Inferior parietal cortex (tissue), 1 donor: ENCODE data around the gene FAM76A.
A peak's percentile ranks its signal among the peaks of the same experiment; 100 is the strongest.
"Not testable (repeated sequence)": the region's sequence is repeated elsewhere in the genome, so short reads cannot be mapped to it uniquely, and the experiment has no call there.

Experiments used
- DNase-seq: peaks from one replicate; pipeline ENCODE4 v3.0.0-alpha.2; 2016; ENCODE audit errors: extremely low spot score

The FAM76A gene

GRCh38 chr1:27725374-27726172 is at the start of gene FAM76A:
FAM76A (plus strand) TSS chr1:27725961; CDS start chr1:27726081, 120 bp downstream.
- peak; percentile 99 for DNase-seq

GRCh38 chr1:27676410-27676809 is 49.4 kb upstream of the FAM76A start:
- DNase-seq = no peak

- no peak for DNase-seq
These were observed 47.0 kb upstream of the FAM76A start for GRCh38 chr1:27678747-27679146.

GRCh38 chr1:27680225-27680791 is 45.5 kb upstream of the FAM76A start:
- DNase-seq = not testable (repeated sequence)

GRCh38 chr1:27681580-27681979 is 44.2 kb upstream of the FAM76A start:
- not testable (repeated sequence) for DNase-seq

GRCh38 chr1:27682351-27682944 is 43.3 kb upstream of the FAM76A start:
- no peak for DNase-seq

- no peak for DNase-seq
These were observed 41.6 kb upstream of the FAM76A start for GRCh38 chr1:27684176-27684575.

GRCh38 chr1:27686223-27686990 is 39.4 kb upstream of the FAM76A start:
- DNase-seq = no peak

GRCh38 chr1:27687906-27688305 is 37.9 kb upstream of the FAM76A start:
- DNase-seq = no peak

GRCh38 chr1:27689423-27690173 is 36.2 kb upstream of the FAM76A start:
- no peak for DNase-seq

GRCh38 chr1:27690183-27690582 is 35.6 kb upstream of the FAM76A start:
- DNase-seq = no peak

GRCh38 chr1:27696835-27697234 is 28.9 kb upstream of the FAM76A start:
- not testable (repeated sequence) for DNase-seq

GRCh38 chr1:27704958-27705357 is 20.8 kb upstream of the FAM76A start:
- DNase-seq = no peak

- DNase-seq = no peak
These were observed 20.2 kb upstream of the FAM76A start for GRCh38 chr1:27705545-27705944.

GRCh38 chr1:27710574-27710973 is 15.2 kb upstream of the FAM76A start:
- DNase-seq = no peak

- DNase-seq = no peak
These were observed 12.5 kb upstream of the FAM76A start for GRCh38 chr1:27713139-27713725.

GRCh38 chr1:27713869-27714513 is 11.8 kb upstream of the FAM76A start:
- no peak for DNase-seq

- no peak for DNase-seq
These were observed 9.4 kb upstream of the FAM76A start for GRCh38 chr1:27716262-27716895.

GRCh38 chr1:27719286-27720251 is 6.2 kb upstream of the FAM76A start:
- no peak for DNase-seq
